HG02840 (cell line): ENCODE data around the gene TRAP1.

Experiments
- ATAC-seq: cut with Tn5 transposase; IDR thresholded peaks from one replicate; pipeline ENCODE4 v1.9.1; 2021; ENCODE audit warnings: mild to moderate bottlenecking, moderate library complexity, moderate number of reproducible peaks; ENCODE audit not compliant: unreplicated experiment, low FRiP score

The TRAP1 gene

GRCh38 chr16:3654249-3654991 lies 62.9 kb downstream of the TRAP1 start, which contains the start of gene DNASE1:
DNASE1 (plus strand) TSS chr16:3654691; CDS start chr16:3655374, 683 bp downstream.
- ATAC-seq = no peak

DNA sequence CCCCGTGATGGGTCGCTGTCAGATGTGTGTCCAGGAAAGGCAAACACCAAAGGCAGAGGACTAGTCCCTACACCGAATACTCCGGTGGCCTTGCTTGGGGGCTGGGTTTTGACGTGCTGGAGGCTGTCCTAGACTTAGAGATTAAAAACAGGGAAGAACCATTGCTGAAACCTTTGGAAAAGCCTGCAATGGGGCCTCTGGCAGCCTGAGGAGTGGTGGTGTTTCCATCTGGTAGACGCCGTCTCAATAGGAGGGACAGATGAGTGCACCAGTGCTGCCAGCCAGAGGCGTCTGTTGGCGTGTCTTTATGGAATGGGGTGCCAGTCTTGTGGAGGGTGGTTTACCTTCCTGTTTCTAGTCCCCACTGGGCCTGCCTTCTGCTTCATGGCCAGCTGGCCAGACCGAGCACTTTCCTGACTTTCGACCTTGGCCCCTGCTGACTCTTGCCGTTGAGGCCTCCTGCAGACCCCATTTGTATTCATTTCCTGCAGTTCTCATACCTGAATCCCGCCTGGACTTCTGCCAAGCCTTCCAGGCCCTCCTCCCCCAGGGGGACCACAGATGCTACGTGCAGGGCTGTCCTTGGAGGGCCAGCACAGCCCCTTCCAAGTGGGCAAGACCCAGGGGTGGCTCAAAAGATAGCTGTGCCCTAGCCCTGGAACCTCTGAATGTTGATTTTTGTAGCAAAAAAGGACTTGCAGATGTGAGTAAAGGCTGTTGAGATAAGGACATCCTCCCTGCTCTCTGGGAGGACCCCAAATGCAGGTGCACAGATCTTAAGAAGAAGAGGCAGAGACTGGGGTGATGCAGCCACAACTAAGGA lies 64.7 kb downstream of the TRAP1 start:
- no peak for ATAC-seq

- ATAC-seq = no peak
Measured at GRCh38 chr16:3651461-3652372, 65.6 kb downstream of the TRAP1 start.

- ATAC-seq = no peak
Measured at GRCh38 chr16:3650631-3651265, 66.6 kb downstream of the TRAP1 start.

GRCh38 chr16:3646348-3646920 lies 70.9 kb downstream of the TRAP1 start:
- ATAC-seq = no peak

DNA sequence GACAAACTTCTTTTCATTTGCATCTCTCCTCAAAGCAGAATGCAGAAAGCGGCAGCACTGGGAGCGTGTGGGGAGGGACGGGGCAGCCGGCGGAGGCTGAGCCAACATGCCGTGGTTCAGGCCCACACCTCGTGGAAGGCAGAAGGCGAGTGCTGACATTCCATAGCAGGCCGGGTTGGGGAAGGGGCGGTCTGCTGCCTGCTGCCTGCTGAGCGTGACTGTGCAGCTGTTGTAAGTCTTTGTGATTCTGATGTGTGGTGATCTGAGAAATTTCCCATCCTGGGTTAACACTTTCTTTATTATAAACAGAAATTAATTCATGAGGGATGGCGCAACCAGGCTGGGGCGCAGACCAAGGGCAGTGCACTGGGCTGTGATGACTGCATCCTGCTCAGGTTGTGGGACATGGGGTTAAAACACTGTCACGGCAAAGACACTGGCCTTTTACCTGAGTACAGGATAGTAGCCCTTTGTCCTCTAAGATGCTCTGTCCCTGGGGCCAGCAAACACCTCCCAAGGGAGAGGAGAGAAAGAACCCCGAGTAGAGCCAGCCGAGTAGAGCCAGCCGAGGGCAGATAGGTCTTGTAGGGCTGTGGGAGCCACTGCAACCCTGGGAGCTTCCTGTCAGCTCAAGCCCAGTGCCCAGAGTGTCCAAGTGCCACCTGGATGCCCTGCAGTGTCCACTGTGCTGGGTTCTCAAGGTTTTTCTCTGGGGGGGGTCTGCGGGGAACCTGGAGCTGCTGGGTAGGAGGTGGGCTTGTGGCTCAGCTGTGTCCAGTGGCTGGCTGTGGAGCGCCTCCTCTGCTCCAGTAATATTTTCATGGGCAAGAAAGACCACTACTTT lies 71.6 kb downstream of the TRAP1 start:
- ATAC-seq = no peak

- ATAC-seq = no peak
Measured at GRCh38 chr16:3645108-3645503, 72.2 kb downstream of the TRAP1 start.

DNA sequence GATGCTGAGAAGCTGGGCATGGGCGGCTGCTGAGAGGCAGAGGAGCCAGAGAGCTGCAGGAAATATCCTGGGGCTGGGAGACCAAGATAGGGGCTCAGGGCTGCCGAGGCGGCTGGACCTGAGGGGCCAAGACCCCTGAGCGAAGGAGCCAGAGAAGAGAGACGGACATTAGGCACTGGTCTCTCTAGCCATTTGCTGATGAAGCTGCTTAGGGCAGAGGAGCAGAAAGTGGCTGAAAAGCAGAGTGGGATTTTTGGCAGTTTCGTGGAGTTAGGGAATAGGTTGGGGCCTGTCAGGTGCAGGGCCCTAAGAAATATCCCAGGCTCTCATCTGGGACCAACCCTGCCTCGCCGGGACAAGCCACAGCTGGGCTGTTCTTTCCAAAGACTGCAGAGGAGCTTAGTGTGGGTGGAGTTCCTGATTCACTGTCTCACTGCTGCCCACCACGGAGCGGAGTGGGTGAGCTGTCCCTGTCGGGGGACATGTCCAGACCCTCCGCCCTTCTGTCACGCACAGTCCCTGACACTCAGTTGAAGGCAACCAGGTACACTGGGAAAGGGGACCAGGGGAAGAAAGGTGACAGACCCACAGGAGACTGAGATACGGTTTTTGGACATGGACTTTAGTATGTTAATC lies 74.1 kb downstream of the TRAP1 start:
- ATAC-seq = no peak

GRCh38 chr16:3642397-3643094 lies 74.8 kb downstream of the TRAP1 start:
- no peak for ATAC-seq

GRCh38 chr16:3641801-3642396 lies 75.4 kb downstream of the TRAP1 start:
- ATAC-seq = no peak

GRCh38 chr16:3640632-3641501 lies 76.5 kb downstream of the TRAP1 start:
- ATAC-seq = no peak

GRCh38 chr16:3640207-3640606 lies 77.1 kb downstream of the TRAP1 start:
- no peak for ATAC-seq

DNA sequence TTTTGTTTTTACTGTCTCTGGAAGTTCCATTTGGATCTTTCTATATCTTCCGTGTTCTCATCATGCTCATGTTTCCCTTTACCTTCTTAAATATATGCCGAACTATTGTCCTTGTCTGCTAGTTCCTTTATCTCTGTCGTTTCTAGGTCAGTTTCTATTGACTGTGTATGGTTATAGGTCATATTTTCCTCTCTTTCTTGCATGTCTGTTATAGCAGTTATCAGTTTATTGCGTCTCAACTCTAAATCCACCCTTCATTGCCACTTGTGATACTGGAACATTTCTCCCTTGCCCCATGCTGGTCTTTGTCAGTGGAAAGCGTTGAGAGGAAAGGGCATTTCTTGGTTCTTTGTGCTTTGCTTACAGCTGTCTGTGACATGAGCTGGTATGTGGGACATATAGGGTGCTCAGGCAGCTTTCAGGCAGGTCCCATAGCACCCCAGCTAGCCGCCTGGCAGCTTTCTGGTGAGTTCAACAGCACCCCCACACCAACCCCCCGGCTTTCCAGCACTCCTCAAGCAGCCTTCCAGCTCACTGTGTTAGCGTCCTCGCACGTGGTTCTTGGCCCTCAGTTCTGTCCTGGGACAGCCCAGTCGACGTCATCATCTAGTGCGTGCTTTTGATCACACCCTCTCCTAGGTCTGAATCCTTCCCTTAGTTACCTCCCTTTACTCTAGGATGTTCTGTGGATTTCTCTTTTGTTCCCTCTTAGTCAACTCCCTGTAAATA lies 78.2 kb downstream of the TRAP1 start:
- ATAC-seq = no peak

DNA sequence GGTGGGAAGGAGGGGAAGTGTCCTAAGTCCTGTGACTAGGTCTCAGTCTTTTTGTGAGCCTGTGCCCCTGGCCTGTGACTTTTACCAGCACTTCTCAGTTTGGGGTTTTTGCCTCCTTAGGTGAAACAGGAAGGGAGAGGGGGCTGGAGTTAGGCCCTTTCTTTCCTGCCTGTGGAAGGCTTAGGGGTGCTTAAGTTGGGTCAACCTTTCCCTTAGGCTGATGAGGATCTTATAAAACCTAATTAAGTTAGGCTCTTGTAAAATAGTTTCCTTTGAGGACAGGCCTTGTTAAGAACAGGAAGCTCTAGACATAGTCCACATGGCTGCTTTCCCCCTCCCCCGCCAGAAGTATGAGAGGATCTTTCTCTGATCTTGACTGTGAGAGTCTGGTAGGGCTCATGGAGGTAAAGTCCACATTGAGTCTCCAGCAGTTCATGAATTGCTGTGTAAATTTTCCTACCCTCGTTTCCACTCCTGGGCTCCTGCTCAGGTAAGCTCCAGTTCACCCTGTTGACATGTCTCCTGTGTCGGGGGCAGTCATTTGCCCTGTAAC lies 79.9 kb downstream of the TRAP1 start:
- ATAC-seq = no peak

DNA sequence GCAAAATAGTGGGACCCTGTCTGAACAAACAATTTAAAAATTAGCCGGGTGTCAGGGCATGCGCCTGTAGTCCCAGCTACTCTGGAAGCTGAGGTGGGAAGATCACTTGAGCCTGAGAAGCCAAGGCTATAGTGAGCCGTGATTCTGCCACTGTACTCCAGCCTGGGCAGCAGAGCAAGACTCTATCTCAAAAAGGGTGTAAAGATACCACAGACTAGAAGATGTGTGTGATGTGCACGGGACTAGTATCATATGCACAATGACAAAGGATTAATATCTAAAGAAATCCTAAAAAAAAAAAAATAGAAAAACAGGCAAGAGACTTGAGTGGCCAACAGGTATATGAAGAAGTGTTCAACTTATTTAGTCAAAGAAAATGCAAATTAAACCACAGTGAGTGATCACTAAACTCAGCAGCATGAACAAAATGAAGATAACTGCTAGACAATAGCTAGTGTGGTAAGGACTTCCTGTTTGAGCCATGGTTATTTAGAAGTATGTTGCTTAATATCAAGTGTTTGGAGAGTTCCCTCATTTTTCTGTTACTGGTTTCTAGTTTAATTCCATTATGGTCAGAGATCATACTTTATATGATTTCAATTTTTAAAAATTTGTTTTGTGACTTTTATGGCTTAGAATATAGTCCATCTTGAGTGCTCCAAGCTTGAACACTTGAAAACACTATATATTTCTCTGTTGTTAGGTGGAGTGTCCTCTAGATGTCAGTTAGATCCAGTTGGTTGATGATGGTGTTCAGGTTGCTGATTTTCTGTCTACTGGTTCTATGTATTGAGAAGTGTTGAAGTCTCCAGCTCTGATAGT lies 91.2 kb downstream of the TRAP1 start:
- ATAC-seq = no peak
